Progenitor cell of endocrine pancreas (in vitro differentiated cells): ENCODE results near the gene CYBRD1. TPM values are rescaled to one million over a fixed set of nuclear protein-coding genes. Genes with fewer than 3 reads are reported as not detected.
"Not testable (repeated sequence)": the region's sequence is repeated elsewhere in the genome, so short reads cannot be mapped to it uniquely, and the experiment has no call there.

Experiments used
- DNase-seq: peaks from one replicate; pipeline ENCODE4 v3.0.0; 2021; ENCODE audit warnings: low spot score; ENCODE audit not compliant: unreplicated experiment
- H3K27ac Mint-ChIP-seq: 2 replicates; pipeline ENCODE4 v1.8.0; 2021; ENCODE audit warnings: mild to moderate bottlenecking, moderate library complexity, mixed read lengths
- H3K27me3 Mint-ChIP-seq: 2 replicates; pipeline ENCODE4 v1.8.0; 2021; ENCODE audit warnings: mixed read lengths
- H3K36me3 Mint-ChIP-seq: 2 replicates; pipeline ENCODE4 v1.8.0; 2022; ENCODE audit warnings: mixed read lengths; ENCODE audit not compliant: insufficient read depth
- H3K4me1 Mint-ChIP-seq: 2 replicates; pipeline ENCODE4 v1.8.0; 2021; ENCODE audit warnings: low read depth, mixed read lengths
- H3K4me3 Mint-ChIP-seq: 2 replicates; pipeline ENCODE4 v1.8.0; 2021; ENCODE audit warnings: low read depth, mild to moderate bottlenecking, moderate library complexity, mixed read lengths
- H3K9me3 Mint-ChIP-seq: 2 replicates; pipeline ENCODE4 v1.8.0; 2021; ENCODE audit warnings: low read depth, mixed read lengths
- CTCF ChIP-seq: fragments of 200-600 bp; sonication (generic); IDR thresholded peaks from one replicate; pipeline ENCODE4 v1.5.0; 2021; ENCODE audit warnings: antibody characterized with exemption, mild to moderate bottlenecking; ENCODE audit not compliant: unreplicated experiment
- total RNA-seq: library from RNA; stranded (reverse); gene quantifications from 2 replicates; pipeline ENCODE4 v1.2.1, GENCODE V29; 2021

Gene CYBRD1
- total RNA-seq, 1 donor from 2014 or later: 2.3 TPM

DNA sequence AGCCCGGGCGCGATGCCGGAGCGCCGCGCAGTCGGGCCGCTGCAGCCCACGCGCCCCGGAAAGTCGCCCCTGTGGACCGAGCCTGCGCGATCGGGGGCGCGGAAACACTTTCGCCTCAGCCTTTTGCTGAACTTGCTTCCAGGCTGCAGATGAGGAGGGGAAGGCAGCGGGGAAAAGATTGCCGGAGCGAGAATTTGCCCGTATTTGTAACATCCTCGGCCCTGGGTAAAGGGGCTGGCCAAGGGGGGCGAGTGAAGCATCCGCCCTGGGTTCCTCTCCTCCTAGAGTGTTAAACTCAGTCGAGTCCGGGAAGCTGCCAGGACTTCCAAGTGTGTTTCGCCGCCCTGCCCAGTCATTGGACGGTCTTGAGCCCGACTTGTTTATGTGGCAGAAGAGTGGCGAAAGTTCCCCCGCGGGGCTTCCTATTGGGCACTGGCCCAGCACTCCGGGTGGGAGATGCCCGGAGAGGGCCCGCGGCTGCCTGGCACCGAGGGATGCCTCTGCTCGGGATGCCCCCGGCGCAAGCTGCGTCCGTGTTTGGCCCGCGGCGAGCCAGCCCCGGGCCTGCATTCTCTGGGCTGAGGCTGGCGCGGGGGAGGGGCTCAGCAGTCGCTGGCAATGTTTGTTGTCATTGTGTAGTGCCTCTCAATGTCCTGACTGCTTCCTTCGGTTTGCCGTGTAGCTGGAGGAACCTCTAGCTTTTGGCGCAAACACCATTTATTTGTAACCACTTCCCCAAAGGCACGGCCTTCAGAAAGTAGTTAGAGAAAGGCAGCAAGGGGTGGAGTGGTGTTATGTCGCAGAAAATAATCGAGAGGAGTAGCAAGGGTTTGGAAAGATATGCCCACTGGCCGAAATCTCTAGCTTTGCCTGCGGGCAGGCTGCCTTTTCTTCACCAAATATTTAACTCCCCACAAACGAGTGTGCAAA lies 1.1 kb downstream of the CYBRD1 start:
- Mint-ChIP-seq H3K9me3 (no peaks in the 10 kb centered on the region), H3K36me3 (no peaks in the 10 kb centered on the region), H3K4me3 (peak overlapping the region; percentile 85), H3K27ac (peak overlapping the region; percentile 89), H3K27me3 (peaks cover 66% of the 10 kb centered on the region), H3K4me1 (peaks cover 6% of the 10 kb centered on the region)
- no peak for TF ChIP-seq CTCF
- DNase-seq: peak; percentile 21

- Mint-ChIP-seq H3K4me3 (peak overlapping the region; percentile 85), H3K4me1 (peaks cover 6% of the 10 kb centered on the region), H3K36me3 (no peaks in the 10 kb centered on the region), H3K27ac (peak overlapping the region; percentile 89), H3K27me3 (peaks cover 67% of the 10 kb centered on the region), H3K9me3 (no peaks in the 10 kb centered on the region)
- DNase-seq: no peak
- TF ChIP-seq CTCF: no peak
Measured at GRCh38 chr2:171524018-171524401, 1.7 kb downstream of the CYBRD1 start.

DNA sequence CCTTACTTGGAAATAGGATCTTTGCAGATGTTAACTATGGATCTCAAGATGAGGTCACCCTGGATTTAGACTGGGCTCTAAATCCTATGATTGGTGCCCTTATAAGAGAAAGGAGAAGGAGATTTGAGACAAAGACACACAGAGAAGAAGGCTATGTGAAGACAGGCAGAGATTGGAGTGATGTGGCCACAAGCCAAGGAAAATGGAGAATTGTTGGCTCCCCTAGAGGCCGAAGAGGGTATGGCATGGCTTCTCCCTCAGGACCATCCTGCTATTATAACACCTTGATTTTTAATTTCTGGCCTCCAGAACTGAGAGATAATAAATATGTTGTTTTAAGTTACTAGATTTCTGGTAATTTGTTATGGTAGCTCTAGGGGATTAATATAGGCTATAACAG lies 7.6 kb downstream of the CYBRD1 start:
- Mint-ChIP-seq H3K4me3 (no peak overlapping the region), H3K36me3 (no peaks in the 10 kb centered on the region), H3K27ac (no peak overlapping the region), H3K4me1 (no peaks in the 10 kb centered on the region), H3K9me3 (peaks cover 4% of the 10 kb centered on the region), H3K27me3 (peaks cover 19% of the 10 kb centered on the region)
- DNase-seq: no peak
- peak; percentile 55 for TF ChIP-seq CTCF

GRCh38 chr2:171530378-171530777 lies 8.1 kb downstream of the CYBRD1 start:
- TF ChIP-seq CTCF: no peak
- peaks cover 4% of the 10 kb centered on the region for H3K9me3 Mint-ChIP-seq
- no peak for DNase-seq
- H3K4me1 Mint-ChIP-seq: no peaks in the 10 kb centered on the region
- H3K27me3 Mint-ChIP-seq: peaks cover 15% of the 10 kb centered on the region
- H3K4me3 Mint-ChIP-seq: no peak overlapping the region
- H3K36me3 Mint-ChIP-seq: no peaks in the 10 kb centered on the region
- no peak overlapping the region for H3K27ac Mint-ChIP-seq

DNA sequence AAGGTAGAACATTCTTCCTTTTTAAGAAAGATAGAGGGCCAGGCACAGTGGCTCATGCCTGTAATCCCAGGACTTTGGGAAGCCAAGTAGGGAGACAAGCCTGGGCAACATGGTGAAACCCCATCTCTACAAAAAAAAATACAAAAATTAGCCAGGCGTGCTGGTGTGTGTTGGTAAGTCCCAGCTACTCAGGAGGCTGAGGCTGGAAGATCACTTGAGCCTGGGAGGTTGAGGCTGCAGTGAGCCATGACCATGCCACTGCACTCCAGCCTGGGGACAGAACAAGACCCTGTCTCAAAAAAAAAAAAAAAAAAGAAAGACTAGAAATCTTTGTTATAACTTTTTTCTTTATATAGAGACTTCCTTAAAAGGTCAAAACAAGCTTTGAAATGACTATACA lies 8.6 kb downstream of the CYBRD1 start:
- peaks cover 13% of the 10 kb centered on the region for H3K27me3 Mint-ChIP-seq
- not testable (repeated sequence) for H3K27ac Mint-ChIP-seq, H3K4me1 Mint-ChIP-seq, DNase-seq, H3K4me3 Mint-ChIP-seq, H3K36me3 Mint-ChIP-seq, H3K9me3 Mint-ChIP-seq

DNA sequence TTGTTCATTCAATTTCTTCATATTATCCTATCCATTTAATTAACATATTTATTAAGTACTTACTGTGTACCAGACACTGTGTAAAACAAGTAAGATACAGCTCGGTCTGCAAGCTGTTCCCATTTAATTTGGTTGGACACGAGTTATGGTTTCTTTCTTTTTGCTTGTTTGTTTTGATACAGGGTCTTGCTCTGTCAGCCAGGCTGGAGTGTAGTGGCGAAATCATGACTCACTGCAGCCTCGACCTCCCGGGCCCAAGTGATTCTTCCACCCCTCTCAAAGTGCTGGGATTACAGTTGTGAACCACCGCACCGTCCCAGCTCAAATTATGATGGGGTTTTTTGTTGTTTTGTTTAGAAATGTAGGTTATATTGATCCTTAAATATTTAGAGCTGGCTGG lies 9.0 kb downstream of the CYBRD1 start:
- Mint-ChIP-seq H3K9me3 (peaks cover 4% of the 10 kb centered on the region), H3K27me3 (peaks cover 13% of the 10 kb centered on the region), H3K36me3 (no peaks in the 10 kb centered on the region)

More for the DNA sequence above, 9.0 kb downstream of the CYBRD1 start:
- no peaks in the 10 kb centered on the region for H3K4me1 Mint-ChIP-seq
- no peak for TF ChIP-seq CTCF
- H3K27ac Mint-ChIP-seq: no peak overlapping the region
- no peak for DNase-seq
- H3K4me3 Mint-ChIP-seq: no peak overlapping the region
